Endothelial cell of umbilical vein (primary cell): Measurements from ENCODE around the gene TSPY4. TPM values are rescaled to one million over a fixed set of nuclear protein-coding genes. Genes with fewer than 3 reads are reported as not detected.

ENCODE experiments used
- polyA plus RNA-seq, 4 experiments: library from polyadenylated mRNA; depleted of rRNA in 3 of 4; stranded (reverse) in 3 of 4; unstranded in 1 of 4; fragments of >200 nt; gene quantifications; 2 replicates each; pipeline versions ENCODE4 v1.2.1 to v1.2.3, GENCODE V29; 2011 to 2012; ENCODE audit warnings: missing spikeins in 1 of 4
- small RNA-seq: library from RNA; depleted of rRNA; stranded (forward); fragments of <200 nt; gene quantifications from one replicate; pipeline ENCODE3, GENCODE V24; 2012; ENCODE audit warnings: low replicate concordance, low read depth; ENCODE audit not compliant: insufficient read depth, insufficient read length
- total RNA-seq: library from RNA; stranded (reverse); gene quantifications from 2 replicates; pipeline ENCODE4 v1.2.3, GENCODE V29; 2021

The TSPY4 gene
- total and polyA plus RNA-seq, 2 donors (not counting 3 experiments of a cell fraction or from before 2014, with no cell fraction given), result not detected

Small RNA genes lying within 50 kb of the gene (small RNA-seq; reads per million reads assigned to genes)
- gene AC006158.1, result not detected

Other genes with a start within 250 kb of the TSPY4 start
- gene TSPY8, start 20.3 kb downstream of the TSPY4 start, total RNA-seq, result not detected in 2 replicates
- gene TSPY8, start 20.3 kb downstream of the TSPY4 start, polyA plus RNA-seq, result not detected in 2 replicates
- gene TSPY3, start 61.0 kb downstream of the TSPY4 start, total RNA-seq, result not detected in 2 replicates
- not detected in 2 replicates for gene TSPY3, start 61.0 kb downstream of the TSPY4 start, polyA plus RNA-seq
- gene TSPY1, start 129.5 kb downstream of the TSPY4 start, total RNA-seq, result not detected in 2 replicates
- not detected in 2 replicates for gene TSPY1, start 129.5 kb downstream of the TSPY4 start, polyA plus RNA-seq
- gene TSPY9, start 149.8 kb downstream of the TSPY4 start, total RNA-seq, result not detected in 2 replicates
- not detected in 2 replicates for gene TSPY9, start 149.8 kb downstream of the TSPY4 start, polyA plus RNA-seq
- gene TSPY10, start 190.4 kb downstream of the TSPY4 start, total RNA-seq, result not detected in 2 replicates
- not detected in 2 replicates for gene TSPY10, start 190.4 kb downstream of the TSPY4 start, polyA plus RNA-seq